ENCODE measurements around the gene PIK3C2G.

DNA sequence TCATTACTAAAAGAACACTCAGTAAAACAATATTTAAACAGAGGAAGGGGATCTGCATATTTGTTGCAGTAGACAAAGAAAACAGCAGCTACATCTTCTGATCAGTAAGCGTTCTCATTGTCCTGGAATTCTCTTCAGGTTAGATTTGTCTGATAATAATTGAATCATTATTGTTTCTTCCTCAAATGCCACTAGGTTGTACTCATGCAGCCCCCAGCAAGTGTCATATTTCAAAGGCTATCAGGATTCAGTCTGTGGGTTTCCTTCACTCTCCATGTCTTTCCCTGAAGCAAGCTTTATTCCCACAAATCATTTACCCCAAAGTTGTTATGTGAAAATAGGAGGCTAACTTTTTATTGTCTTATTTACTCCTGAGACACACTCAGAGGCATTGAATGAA, 14.7 kb downstream of the PIK3C2G start:
- TF ChIP-seq CTCF (conservative IDR thresholded peaks at IDR 0.05; ENCODE audit: low read length): no peak
- TF ChIP-seq EZH2phosphoT487 (IDR thresholded peaks at IDR 0.05; ENCODE audit: borderline replicate concordance): no peak

Data from Loucy (cell line).